AG08396 (cell line): Measurements from ENCODE around the gene MYBBP1A.
"Not testable (repeated sequence)": the region's sequence is repeated elsewhere in the genome, so short reads cannot be mapped to it uniquely, and the experiment has no call there.

ENCODE experiments used
- DNase-seq: peaks from one replicate; pipeline ENCODE4 v3.0.0; 2012; ENCODE audit warnings: low spot score, mixed read lengths

Gene MYBBP1A

DNA sequence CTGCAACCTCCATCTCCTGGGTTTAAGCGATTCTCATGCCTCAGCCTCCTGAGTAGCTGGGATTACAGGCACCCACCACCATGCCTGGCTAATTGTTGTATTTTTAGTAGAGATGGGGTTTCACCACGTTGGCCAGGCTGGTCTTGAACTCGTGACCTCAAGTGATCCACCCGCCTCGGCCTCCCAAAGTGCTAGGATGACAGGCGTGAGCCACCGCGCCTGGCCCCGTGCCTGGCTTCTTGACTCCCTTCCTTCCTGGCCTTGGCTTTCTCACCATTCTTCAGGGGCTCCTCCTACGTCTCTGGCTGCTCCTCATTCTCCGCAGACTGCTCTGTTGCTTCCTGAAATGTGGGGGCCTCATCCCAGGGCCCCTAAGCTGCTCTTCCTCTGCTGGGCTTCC lies 34.9 kb upstream of the MYBBP1A start:
- DNase-seq = not testable (repeated sequence)

DNA sequence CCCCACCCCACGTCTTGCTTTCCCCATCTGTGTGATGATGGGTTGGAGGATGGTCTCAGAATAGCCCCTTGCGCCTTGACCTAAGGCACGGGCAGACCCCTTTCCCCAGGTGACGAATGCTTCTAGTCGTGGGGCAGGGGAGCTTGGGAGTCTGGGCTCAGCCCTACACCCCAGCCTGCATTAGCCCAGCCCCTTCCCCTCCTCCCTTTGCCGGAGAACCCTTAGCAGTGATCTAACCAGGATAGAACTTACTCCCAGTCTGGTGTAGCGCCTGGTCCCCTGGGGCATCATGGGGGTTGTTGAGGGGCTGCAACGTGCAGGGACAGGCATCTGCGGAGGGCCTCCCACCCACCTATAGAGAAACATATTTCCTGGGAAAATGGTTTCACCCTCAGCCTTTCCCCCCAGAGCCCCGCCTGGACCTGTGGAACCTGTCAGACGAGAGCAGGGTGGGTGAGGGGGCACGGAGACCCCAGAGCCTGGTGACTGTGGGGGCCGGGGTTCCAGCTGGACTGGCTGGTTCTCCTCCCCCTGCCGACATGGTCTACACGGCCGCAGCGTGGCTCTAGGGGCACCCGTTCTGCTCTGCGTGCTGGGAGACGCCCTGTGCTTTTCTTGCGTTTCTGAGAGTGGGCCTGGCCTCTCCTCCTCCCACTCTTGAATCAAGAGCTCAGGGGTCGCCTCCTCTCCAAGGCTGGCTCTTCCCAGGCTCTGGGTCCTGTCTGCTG lies 33.9 kb upstream of the MYBBP1A start:
- DNase-seq = no peak

DNA sequence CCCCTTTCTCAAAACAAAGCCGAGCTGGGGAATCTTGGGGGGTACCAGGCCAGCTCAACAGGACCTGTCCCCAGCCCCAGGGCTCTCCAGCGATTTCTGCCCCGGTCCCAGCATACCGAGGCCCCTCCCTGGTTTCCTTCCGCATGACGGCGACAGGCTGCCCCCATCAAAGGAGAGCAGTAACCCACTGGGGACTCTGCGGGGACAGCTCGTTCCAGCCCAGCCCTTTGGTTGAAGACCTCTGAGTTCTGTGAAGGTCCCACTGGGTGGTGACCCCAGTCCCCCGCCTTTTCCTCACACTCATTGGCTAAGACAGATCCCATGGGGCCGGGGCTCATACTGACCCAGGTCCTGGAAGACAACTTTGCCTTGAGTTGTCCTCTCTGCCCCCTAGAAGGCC lies 33.2 kb upstream of the MYBBP1A start:
- DNase-seq = no peak

DNA sequence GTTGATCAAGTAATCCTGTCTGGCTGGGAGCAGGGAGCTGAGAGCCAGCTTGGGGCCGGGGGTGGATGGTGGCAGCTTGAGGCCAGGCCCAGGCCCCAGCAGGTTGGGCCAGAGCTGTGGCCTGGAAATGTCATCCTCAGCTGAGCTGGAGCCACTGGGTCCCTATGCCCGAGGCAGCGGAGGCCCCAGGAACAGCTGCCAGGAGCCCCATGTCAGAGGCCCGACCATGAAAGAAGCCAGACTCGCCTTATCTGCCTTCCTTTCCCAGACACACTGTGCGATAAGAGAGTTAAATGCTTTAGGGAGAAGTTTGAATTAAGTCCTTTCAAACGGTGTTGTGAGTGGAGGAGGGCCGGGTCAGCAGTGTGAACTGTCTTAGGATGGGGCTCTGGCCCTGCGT lies 32.6 kb upstream of the MYBBP1A start:
- DNase-seq = no peak

DNA sequence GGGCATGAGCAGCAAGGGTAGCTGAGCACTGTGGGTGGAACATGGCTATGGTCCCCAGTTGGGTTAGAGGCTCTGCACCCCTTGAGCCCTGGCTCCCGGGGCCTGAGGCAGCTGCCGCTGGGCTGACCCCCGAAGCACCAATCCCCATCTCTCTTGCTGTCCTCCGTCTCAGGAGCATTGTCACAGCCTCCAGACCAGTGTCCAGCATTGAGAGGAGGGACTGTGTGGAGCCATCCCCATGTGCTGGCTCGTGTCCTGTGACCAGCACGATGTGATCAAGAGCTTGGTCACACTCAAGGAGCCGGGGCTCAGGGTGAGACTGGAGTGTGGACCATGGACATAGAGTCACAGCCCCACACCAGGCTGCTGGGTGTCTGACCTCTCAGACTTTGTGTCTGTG lies 32.0 kb upstream of the MYBBP1A start:
- no peak for DNase-seq

DNA sequence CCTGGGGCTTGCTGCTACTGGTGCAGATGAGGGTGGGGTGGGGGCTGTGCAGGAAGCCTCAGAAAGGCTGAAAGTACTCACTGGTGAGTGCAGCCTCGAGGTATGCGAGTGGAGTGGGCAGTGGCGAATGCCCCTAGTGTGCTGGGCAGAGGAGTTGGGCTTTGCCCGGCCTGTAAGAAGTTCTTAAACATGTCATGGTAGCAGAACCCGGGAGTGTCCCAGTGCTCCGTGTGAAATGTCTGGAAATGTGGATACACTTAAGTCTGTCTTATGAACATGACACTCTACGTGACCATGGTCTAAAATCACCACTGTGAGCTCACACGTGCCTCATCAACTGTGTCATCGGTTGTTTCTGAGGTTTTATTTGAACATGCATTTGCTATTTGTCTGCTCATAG lies 30.9 kb upstream of the MYBBP1A start:
- DNase-seq = no peak

DNA sequence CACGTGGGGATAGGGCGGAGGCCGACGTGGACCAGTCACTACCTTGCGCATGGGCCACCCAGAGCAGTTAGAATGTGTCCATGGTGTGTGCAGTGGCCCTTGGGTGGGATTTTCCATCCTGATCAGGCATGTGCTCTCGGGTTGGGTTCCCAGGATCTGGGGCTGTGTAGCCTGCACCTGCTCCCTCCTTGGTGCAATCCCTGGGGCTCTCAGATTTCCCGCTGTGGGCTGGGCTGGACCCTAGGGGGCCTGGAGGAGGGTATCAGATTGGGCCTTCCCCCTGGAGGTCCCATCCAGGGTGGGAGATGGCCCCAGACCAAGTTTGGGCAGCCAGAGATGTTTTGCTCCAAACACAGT lies 30.4 kb upstream of the MYBBP1A start:
- no peak for DNase-seq

DNA sequence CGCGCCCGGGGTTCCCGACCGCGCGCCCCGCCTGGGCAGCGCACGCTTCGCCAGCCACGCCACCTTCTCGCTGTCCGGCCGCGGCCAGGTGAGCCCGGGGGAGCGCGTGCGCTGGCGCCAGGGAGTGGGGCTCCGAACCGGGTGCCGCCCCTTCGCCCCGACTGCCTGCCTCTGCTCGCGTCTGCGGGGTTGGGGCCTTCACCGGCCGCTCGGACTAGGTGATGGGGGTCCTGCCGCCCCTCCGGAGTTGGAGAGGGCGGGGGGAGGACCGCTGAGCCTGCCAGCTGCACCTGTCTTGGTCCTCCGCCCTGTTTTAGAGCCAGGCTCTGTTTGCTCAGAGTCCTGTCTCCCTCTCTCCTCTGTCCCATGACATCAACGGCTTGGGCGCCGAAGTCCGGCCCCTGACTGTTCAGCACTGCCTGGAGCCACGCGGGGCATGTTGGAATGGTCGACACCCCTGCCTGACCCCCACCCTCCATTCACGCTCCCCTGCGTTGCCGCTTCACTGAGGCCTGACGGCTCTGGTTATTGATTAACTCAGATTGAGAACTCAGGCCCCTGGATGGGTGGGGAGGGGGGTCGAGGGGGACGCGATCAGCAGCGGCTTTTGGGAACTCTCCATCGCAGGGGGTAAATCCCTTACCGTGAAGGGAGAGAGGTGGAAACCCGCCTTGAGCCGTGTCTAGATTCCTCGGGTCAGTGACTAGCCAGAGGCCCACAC lies 29.9 kb upstream of the MYBBP1A start:
- no peak for DNase-seq

DNA sequence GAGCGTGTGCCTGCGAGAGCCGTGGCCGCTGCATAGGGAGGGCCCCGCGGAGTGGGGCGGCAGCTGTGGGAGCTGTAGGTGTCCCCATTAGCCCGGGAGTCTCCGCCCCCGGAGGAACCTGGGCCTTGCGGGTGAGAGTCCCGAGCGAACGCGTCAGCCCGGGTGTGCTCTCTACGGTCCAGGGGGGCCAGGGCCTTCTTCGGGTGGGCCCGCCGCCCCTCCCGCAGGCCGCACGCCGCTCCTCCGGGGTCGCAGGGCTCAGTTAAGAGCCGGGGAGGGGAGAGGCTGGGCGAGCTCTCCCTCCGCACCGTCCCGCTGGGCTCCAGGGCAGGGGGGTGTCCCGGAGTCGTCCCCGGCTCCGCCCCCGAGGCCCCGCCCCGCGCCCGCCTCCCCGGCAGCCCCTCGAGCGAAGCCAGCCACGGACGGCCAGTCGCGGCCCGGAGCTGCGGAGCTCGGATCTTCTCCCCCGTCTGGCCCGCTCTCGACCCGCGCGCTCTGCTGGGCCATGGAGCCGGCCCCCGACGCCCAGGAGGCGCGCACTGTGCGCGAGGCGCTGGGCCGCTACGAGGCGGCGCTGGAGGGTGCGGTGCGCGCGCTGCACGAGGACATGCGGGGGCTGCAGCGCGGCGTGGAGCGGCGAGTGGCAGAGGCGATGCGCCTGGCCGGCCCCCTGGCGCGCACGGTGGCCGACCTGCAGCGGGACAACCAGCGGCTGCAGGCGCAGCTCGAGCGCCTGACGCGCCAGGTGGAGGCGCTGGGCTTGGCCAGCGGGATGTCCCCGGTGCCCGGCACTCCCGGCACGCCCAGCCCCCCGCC lies 29.1 kb upstream of the MYBBP1A start, which contains the start of gene SMTNL2:
SMTNL2 (plus strand) TSS at position 429 of the 816 bp plus-strand sequence; CDS start at position 506, 77 bp downstream.
- no peak for DNase-seq

DNA sequence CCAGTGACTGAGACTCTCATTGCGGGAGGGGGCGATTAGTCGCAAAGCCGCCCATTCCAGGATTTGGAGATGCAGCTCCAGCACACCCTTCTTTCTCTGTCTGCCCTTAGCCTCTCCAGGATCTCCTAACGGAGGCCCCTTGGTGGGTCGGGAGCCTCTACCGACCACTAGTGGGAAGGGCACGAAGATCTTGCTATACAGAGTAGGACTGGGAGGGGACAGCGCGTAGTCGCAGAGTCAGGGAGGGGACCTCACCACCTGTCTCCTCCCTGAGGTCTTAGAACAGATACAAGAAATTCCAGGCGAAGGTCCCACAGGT lies 28.6 kb upstream of the MYBBP1A start:
- DNase-seq = peak; percentile 50

DNA sequence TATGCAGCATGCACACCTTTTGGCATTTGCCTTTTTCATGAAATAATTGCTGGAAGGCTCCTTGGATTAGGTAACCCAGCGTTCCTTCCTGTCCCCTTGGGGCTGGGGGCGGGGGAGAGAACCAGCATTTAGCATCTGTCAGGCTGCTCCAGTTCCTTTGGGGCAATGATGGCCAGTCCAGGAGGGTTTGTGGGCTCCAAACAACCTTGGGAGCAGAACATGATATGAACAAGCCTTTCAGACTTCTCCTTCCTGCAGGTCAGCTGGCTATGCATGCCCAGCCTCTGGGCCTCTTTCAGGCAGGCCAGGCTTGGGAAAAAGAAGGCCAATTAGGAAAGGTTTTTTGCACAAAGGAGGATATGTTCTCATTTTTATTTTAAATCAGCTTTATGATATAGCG lies 28.0 kb upstream of the MYBBP1A start:
- no peak for DNase-seq

DNA sequence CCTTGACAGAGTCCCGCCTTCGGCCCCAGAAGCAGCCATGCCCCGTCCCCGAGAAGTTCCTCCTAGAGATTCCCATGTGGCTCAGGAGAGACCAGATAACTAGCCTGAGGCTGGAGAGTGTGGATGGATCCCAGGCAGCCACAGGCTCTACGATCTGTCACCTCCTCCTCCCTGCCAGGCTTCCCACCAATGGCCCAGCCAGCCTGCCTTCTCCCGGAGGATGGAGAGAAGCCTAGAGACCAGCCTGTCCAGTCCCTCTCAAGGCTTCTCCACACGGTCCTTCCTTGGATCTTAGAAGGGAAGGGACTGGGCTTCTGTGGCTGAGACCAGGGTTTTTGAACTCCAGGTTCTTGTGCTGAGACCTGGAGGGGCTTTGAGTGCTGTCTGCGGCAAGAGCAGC lies 27.5 kb upstream of the MYBBP1A start:
- no peak for DNase-seq

DNA sequence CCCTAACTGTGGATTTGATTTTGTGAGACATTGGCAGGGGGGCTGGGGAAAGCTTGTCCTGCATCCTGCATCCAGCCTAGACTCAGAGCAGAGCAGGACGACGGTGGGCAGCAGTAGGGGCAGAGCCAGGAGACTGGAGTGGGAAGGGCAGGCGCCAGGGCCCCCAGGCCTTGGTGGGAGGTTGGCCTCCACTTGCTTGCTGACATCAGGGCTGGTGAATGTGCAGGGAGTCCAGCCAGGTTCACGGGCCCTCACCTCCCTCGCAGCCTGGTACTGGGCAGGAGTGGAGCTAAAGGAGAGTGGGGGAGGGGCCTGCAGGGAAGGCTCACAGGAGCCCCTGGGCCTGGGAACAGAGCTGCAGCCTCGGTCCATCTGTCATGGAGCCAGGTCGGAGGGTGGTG lies 26.9 kb upstream of the MYBBP1A start:
- no peak for DNase-seq

DNA sequence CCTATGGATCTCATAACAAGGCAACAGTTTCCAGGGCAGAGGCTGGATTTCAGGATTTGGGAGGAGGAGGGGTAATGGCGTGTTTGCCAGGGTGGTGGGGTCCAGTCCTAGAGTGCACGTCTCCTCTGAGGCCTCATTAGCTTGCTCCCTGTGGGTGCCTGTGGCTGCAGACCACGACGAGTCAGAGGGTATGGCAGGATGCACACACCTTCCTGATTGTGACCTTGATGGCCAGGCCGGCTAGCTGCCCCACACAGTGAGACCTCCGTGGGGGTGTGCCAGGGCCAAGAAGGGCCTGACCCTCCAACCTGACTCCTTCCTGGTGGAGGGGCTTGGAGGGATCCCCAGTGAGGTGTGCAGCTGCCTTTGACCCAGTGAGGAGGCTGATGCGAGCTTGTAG lies 25.1 kb upstream of the MYBBP1A start:
- DNase-seq = no peak

DNA sequence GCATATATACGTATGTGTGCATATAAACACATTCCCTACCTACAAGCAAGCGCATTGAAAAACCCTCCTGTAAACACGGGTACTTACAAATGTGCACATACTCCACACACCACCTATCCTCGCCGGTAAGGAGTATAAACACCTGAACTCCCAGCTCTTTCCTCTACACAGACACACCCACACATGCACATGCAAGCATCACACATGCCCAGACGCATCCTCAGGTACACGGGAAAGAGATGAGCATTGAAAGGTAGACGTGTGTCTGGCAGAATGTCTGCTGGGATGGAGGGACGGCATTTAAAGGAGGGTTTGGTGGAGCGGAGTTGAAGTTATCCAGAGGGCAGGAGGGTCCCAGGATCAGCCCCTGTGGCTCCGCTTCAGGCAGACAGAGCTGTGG lies 24.5 kb upstream of the MYBBP1A start:
- DNase-seq = no peak

DNA sequence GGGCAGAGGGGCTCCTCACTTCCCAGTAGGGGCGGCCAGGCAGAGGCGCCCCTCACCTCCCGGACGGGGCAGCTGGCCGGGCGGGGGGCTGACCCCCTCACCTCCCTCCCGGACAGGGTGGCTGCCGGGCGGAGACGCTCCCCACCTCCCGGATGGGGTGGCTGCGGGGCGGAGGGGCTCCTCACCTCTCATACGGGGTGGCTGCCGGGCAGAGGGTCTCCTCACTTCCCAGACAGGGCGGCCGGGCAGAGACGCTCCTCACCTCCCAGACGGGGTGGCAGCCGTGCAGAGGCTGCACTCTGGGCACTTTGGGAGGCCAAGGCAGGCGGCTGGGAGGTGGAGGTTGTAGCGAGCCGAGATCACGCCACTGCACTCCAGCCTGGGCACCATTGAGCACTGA lies 23.2 kb upstream of the MYBBP1A start:
- not testable (repeated sequence) for DNase-seq

DNA sequence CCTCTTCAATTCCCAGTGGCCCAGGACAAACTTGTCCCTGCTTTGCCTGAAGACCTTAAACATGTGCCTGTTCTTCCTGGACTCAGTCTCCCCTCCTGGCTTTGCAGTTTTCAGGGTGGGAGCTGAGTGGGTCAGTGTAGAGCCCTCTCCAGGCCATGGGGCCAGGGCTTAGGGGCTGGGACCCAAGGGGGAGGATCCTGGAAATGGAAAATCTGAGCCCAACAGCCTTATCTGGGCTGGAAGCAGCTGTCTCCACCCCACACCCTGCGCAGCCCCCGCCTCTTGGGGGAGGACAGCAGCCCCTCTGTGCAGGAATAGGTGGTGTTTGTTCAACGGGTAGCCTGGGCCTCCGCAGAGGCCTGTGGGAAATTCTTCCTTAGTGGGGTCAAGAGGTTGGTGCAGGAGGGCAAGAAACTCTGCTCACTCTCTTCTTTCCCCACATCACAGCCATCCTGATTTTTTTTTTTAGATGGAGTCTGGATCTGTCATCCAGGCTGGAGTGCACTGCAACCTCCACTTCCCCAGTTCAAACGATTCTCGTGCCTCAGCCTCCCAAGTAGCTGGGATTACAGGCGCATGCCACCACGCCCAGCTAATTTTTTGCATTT lies 22.3 kb upstream of the MYBBP1A start:
- DNase-seq = no peak

DNA sequence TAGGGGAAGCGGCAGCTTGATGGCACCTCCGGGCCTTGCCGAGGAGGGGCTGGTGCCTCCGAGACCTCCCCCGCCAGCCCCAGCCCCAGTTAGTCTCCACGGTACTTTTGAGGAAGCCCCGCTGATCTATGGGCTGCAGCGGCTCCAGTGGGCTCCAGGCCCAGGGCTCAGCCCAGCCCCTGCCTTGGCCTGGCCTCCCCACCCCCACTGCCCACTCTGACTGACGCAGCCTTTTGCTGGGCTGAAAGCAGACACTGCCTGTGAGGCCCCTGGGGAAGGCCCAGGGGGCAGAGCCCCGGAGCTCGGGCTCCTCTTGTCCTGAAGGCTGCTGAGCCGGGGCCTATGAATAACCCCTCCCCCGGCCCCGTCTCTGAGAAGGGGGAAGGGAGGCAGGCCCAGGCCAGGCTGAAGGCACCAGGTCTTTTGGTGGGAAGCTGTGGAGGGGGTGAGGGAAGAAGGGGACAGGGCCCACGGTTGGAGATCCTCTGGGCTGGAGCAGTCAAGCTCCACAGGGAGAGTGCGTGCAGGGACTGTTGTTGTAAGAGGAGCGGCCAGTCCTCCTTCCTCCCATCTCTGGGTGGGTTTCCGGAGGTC lies 21.6 kb upstream of the MYBBP1A start:
- no peak for DNase-seq

DNA sequence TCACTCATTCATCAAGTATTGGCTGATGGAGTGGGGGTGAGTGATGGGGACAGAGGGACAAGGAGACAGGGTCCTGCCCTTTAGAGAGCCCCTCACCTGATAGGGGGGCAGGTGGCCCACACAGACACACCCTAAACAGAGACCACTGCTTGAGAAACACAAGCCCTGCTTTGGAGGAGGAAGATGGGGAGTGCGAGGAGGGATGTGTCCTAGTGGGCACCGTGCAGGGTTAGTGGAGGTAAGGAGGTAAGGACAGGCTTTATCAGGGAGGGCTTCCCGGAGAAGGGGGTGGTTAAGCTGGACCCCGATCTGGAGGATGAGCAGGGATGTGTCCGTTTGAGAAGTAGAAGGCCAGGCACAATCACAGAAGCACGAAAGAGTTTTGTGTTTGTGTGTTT lies 21.0 kb upstream of the MYBBP1A start:
- DNase-seq = no peak

DNA sequence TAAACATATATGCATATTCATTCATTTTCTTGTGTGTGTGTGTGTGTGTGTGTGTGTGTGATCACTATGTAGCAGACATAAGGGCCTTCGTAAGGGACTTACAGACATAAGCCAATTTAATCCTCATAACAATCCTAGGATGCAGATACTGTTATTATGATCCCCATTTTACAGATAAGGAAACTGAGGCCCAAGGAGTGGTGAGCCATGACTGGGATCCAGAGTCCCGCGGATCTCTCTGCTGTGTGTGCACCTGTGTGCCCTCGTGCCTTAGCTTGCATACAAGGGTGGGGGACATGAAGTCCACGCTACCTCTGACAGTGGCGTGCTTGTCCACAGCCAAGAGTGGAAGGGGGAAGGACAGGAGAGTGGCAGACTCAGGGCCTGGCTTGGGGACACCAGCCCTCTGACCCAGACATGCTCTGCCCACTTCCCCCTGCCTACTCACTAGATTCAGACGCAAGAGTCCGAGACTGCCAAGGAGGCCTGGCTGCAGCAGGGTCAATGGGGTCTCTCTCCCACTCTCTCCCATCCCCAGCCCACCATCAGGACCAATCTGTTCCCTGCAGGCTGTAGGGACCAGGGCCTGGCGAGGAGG lies 19.4 kb upstream of the MYBBP1A start:
- DNase-seq = no peak

DNA sequence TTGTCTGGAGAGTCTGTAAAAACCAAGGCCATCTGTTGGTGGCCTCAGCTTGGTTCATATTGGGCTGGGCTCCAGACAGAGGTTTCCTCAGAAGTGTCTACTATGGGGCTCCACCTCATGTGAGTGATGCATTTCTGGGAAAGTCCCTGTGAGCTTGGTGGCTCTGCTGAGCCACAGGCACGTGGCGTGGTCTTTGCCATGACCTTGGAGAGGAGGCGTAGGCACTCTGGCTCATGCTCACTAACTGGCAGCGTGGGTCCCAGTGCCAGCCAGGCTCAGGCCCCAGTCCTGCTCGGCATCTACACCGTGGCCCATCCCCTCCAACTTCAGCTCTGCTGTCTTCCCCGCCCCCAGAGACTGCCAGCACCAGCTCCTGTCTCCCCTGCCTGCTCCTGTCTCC lies 18.5 kb upstream of the MYBBP1A start:
- no peak for DNase-seq

DNA sequence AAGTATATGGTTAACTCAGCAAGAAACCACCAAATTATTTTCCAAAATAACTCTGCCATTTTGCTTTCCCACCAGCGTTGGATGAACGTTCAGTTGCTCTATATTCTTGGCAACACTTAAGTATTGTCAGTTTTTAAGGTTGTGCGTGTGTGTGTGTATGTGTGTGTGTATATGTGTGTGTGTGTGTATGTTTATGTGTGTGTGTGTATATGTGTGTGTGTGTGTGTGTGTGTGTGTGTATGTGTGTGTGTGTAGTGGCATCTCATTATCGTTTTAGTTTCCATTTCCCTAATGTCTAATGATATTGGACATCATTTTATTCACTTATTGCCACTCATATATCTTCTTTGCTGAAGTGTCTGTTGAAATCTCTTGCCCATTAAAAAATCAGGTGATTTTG lies 17.9 kb upstream of the MYBBP1A start:
- DNase-seq = no peak
